ENCODE results near the gene METAP1D.

Gene METAP1D

GRCh38 chr2:172093416-172094293 lies 93.9 kb downstream of the METAP1D start:
- no peak for DNase-seq

- DNase-seq, result no peak
Measured at GRCh38 chr2:172094294-172095145, 94.8 kb downstream of the METAP1D start.

- peak; percentile 64 to 68 for DNase-seq
Measured at GRCh38 chr2:172095146-172095904, 95.6 kb downstream of the METAP1D start.

- DNase-seq, result no peak
Measured at GRCh38 chr2:172095905-172096625, 96.3 kb downstream of the METAP1D start.

- DNase-seq, result no peak
Measured at GRCh38 chr2:172096626-172097547, 97.1 kb downstream of the METAP1D start.

GRCh38 chr2:172097557-172098131 lies 97.9 kb downstream of the METAP1D start:
- DNase-seq, result no peak

GRCh38 chr2:172098287-172098649 lies 98.5 kb downstream of the METAP1D start:
- no peak for DNase-seq

- peak; percentile 16 to 64 for DNase-seq
Measured at GRCh38 chr2:172098650-172099471, 99.1 kb downstream of the METAP1D start.

- DNase-seq, result no peak
Measured at GRCh38 chr2:172099472-172100079, 99.8 kb downstream of the METAP1D start.

- no peak for DNase-seq
Measured at GRCh38 chr2:172100080-172100934, 100.6 kb downstream of the METAP1D start.

GRCh38 chr2:172100935-172101820 lies 101.4 kb downstream of the METAP1D start:
- DNase-seq, result peak in 1 of 2 donors; percentile 22

- DNase-seq, result no peak
Measured at GRCh38 chr2:172101821-172102390, 102.2 kb downstream of the METAP1D start.

GRCh38 chr2:172102391-172103359 lies 102.9 kb downstream of the METAP1D start, which contains the start of gene DLX2:
Gene DLX2 (minus strand): TSS chr2:172102900. CDS start chr2:172102538, 362 bp downstream.
- DNase-seq, result peak; percentile 68 to 81

GRCh38 chr2:172103471-172104272 lies 103.9 kb downstream of the METAP1D start:
- DNase-seq, result peak; percentile 79 to 81
